Right lobe of liver (tissue), 6 donors: ENCODE results near the gene CGGBP1. TPM values are rescaled to one million over a fixed set of nuclear protein-coding genes. Genes with fewer than 3 reads are reported as not detected.

ENCODE experiments used
- ATAC-seq, 4 donors: fragments of 200-7000 bp; cut with Tn5 transposase; one replicate each; pipeline ENCODE4 v1.9.1; 2020; ENCODE audit warnings: mild to moderate bottlenecking in 4 of 4, moderate library complexity in 4 of 4
- DNase-seq, 3 donors: peaks; one replicate each; pipeline ENCODE4 v3.0.0-alpha.2; 2020
- H3K27ac ChIP-seq, 3 donors: fragments of 200-600 bp; one replicate each; pipeline ENCODE4 v1.8.0; 2022
- H3K27me3 ChIP-seq, 2 donors: fragments of 200-600 bp; one replicate each; pipeline ENCODE4 v1.8.0; 2022
- H3K36me3 ChIP-seq, 4 donors: fragments of 200-600 bp; sonication (generic) in 1 of 4; one replicate each; pipeline versions ENCODE4 v1.5.1 to v1.8.0; 2017 to 2022; ENCODE audit warnings: control low read depth in 1 of 4
- H3K4me1 ChIP-seq, 4 donors: fragments of 200-600 bp; sonication (generic) in 1 of 4; one replicate each; pipeline versions ENCODE4 v1.5.1 to v1.8.0; 2017 to 2022; ENCODE audit warnings: control low read depth in 1 of 4
- H3K4me3 ChIP-seq, 3 donors: fragments of 200-600 bp; one replicate each; pipeline ENCODE4 v1.8.0; 2022
- H3K9me3 ChIP-seq, 4 donors: fragments of 200-600 bp; sonication (generic) in 1 of 4; one replicate each; pipeline versions ENCODE4 v1.5.1 to v1.8.0; 2017 to 2022; ENCODE audit warnings: control low read depth in 1 of 4
- CTCF ChIP-seq, 4 donors: fragments of 200-600 bp in 3 of 4; fragments of 450-650 bp in 1 of 4; IDR thresholded peaks; one replicate each; pipeline versions ENCODE4 v1.5.1 to v1.8.0; 2016 to 2022; ENCODE audit warnings: antibody characterized with exemption in 4 of 4, mild to moderate bottlenecking in 2 of 4
- POLR2A ChIP-seq: fragments of 450-650 bp; IDR thresholded peaks from one replicate; pipeline ENCODE4 v1.6.1; 2017; ENCODE audit warnings: antibody characterized with exemption, mild to moderate bottlenecking
- WGBS: methylation state at CpG from one replicate; pipeline ENCODE4 v1.1.6; 2018; ENCODE audit warnings: low coverage, low lambda C conversion rate; ENCODE audit not compliant: insufficient coverage; ENCODE audit errors: missing lambda C conversion rate; 5-methylcytosine and 5-hydroxymethylcytosine counted together
- intact Hi-C, 2 donors: fragments of 100-400 bp; cut with DNase I; formaldehyde crosslinking; loops; one replicate each; pipeline versions ENCODE4 v1.11.2 to v1.14.1; 2022
- long read RNA-seq: library from polyadenylated mRNA; unstranded; transcript quantifications from one replicate; pipeline ENCODE4 v2.0.0, GENCODE V29; 2019
- total RNA-seq, 6 experiments: library from RNA; depleted of rRNA in 2 of 6; stranded (reverse); fragments of >200 nt in 2 of 6; fragmentation: NEBNext Ultra II Directional in 3 of 6; extraction: Animal tissue kit (Norgen Biotek cat#: 25700) in 3 of 6; gene quantifications; one replicate each; pipeline versions ENCODE4 v1.1.0 to v1.2.4, GENCODE V29; 2016 to 2023
- donor health status: DM: no; HTN: yes; CAD: no.
- donor health status: DM: no; HTN: no; CAD: no.
- donor health status: DM: no; HTN: no; CAD: no.
- donor health status: DM: no; HTN: yes; CAD: no.
- donor health status: DM: no; HTN: yes; CAD: no.

Gene CGGBP1
- total RNA-seq = 10 to 100 TPM; 22.5 to 34.2 (median 30.7) TPM
- long read RNA-seq, full-length matches to known transcripts = 3 of 3 reads
- long read RNA-seq, partial matches to known transcripts = 0 of 3 reads
- long read RNA-seq, other reads (novel, unspliced or antisense) = 0 of 3 reads

GRCh38 chr3:88058581-88059379 is at the start of gene CGGBP1, which contains the start of gene ZNF654:
TSS of gene CGGBP1 (minus strand) at chr3:88059005. CDS start at chr3:88055976, 3,029 bp downstream.
TSS of gene ZNF654 (plus strand) at chr3:88059255. CDS start at chr3:88059320, 65 bp downstream.
- Histone ChIP-seq H3K27me3 (no peaks in the 10 kb centered on the region), H3K36me3 (peaks cover 0 to 21% (median 4%) of the 10 kb centered on the region in 4 donors), H3K27ac (peak within 1 kb of the TSS; percentile 92 to 94 (median 93)), H3K4me3 (peak within 1 kb of the TSS; percentile 79 to 91 (median 90)), H3K9me3 (no peaks in the 10 kb centered on the region), H3K4me1 (peaks cover 0 to 29% (median 5%) of the 10 kb centered on the region in 4 donors)
- DNase-seq (peak; percentile 96 to 99 (median 98)), ATAC-seq (peak; percentile 93 to 96 (median 94))
- WGBS = under 1% methylated on average over 37 of the region's 76 CpGs
- intact Hi-C loops = no loop called here
- TF ChIP-seq POLR2A (peak; percentile 91), CTCF (IDR thresholded peaks at IDR 0.05) (no peak)

- ATAC-seq = no peak
- Histone ChIP-seq H3K4me1 (no peaks in the 10 kb centered on the region), H3K27me3 (no peaks in the 10 kb centered on the region), H3K4me3 (no peak overlapping the region), H3K36me3 (no peaks in the 10 kb centered on the region), H3K27ac (no peak overlapping the region), H3K9me3 (no peaks in the 10 kb centered on the region)
- no peak for DNase-seq
- no peak for TF ChIP-seq CTCF (IDR thresholded peaks at IDR 0.05)
- no peak for TF ChIP-seq POLR2A
- intact Hi-C loops = no loop called here
These were observed 46.5 kb upstream of the CGGBP1 start for GRCh38 chr3:88105325-88105724.

- Histone ChIP-seq H3K36me3 (no peaks in the 10 kb centered on the region), H3K27me3 (no peaks in the 10 kb centered on the region), H3K4me1 (no peaks in the 10 kb centered on the region), H3K4me3 (no peak overlapping the region), H3K27ac (no peak overlapping the region), H3K9me3 (no peaks in the 10 kb centered on the region)
- no peak for ATAC-seq
- TF ChIP-seq POLR2A (no peak), CTCF (IDR thresholded peaks at IDR 0.05) (no peak)
- intact Hi-C loops = no loop called here
- DNase-seq = no peak
- WGBS = 94% methylated on average over 1 of the region's 1 CpG
These were observed 42.3 kb upstream of the CGGBP1 start for GRCh38 chr3:88101142-88101541.

GRCh38 chr3:88093266-88093665 is 34.5 kb upstream of the CGGBP1 start:
- Histone ChIP-seq H3K27ac (no peak overlapping the region), H3K27me3 (no peaks in the 10 kb centered on the region), H3K4me1 (no peaks in the 10 kb centered on the region), H3K4me3 (no peak overlapping the region), H3K36me3 (no peaks in the 10 kb centered on the region), H3K9me3 (no peaks in the 10 kb centered on the region)
- DNase-seq (no peak), ATAC-seq (no peak)
- intact Hi-C loops = no loop called here
- TF ChIP-seq CTCF (IDR thresholded peaks at IDR 0.05) (no peak), POLR2A (no peak)
- 88% methylated on average over 1 of the region's 1 CpG for WGBS
